HG03439 (cell line): ENCODE results near the gene FAM120A.

Experiments
- ATAC-seq: cut with Tn5 transposase; IDR thresholded peaks from one replicate; pipeline ENCODE4 v1.9.1; 2021; ENCODE audit warnings: mild to moderate bottlenecking, moderate library complexity; ENCODE audit not compliant: unreplicated experiment

The FAM120A gene

DNA sequence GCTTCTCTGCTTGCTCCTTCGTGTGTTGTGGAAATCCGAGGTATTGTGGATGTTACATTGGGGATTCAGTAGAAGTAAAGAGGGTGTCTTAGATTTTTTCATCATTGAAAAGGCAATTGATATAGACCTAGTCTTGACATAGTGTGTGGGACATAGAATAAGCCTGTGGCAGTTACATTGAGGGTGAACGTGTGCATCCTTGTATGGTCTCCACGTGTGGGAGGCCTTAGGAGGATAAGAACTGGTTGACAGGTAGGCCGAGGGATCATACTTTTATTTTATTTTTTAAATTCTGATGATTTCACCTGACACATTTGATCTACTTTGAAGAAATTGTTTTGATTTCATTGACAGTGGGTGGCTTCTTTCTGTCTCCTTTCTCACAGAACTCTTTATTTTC lies 18.9 kb downstream of the FAM120A start:
- ATAC-seq = no peak

DNA sequence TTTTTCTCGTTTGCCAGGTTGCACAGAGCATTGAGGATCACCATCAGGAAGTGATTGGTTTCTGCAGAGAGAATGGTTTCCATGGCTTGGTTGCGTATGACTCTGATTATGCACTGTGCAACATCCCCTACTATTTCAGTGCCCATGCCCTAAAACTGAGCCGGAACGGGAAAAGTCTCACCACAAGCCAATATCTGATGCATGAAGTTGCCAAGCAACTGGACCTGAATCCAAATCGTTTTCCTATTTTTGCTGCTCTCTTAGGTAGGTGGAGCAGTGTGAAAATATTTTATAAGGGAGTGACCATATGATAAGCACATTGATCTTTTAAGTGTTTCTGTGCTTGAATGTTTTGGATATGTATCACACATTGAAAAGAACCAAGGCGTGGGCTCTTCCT lies 19.6 kb downstream of the FAM120A start:
- no peak for ATAC-seq

DNA sequence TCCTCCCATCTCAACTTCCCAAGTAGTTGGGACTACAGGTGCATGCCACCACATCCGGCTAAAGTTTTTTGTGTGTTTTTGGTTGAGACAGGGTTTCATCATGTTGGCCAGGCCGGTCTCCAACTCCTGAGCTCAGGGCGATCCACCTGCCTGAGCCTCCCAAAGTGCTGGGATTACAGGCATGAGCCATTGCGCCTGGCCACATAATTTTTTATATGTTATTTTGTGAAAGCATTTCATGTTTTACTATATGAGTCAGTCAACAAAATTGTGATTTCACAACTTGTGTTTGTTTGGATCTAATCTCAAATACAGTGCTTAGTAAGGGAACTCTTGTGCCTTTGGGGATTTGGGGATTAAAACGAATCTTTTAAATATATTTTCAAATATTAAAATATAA lies 21.9 kb downstream of the FAM120A start:
- no peak for ATAC-seq

DNA sequence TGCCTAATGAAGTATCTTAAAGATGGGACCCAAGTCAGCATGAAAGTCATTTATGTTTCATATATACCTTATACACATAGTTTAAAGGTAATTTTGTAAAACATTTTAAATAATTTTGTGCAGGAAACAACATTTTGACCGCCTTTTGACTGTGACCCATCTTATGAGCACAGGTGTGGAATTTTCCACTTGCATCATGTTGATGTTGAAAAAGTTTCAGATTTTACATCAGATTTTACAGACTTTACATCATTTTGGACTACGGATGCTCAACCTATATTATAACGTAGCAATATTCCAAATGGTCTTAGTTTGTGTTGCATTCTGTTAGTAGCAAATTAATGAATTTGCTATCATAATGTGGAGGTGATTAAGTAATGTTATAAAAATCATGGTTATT lies 23.6 kb downstream of the FAM120A start:
- no peak for ATAC-seq

DNA sequence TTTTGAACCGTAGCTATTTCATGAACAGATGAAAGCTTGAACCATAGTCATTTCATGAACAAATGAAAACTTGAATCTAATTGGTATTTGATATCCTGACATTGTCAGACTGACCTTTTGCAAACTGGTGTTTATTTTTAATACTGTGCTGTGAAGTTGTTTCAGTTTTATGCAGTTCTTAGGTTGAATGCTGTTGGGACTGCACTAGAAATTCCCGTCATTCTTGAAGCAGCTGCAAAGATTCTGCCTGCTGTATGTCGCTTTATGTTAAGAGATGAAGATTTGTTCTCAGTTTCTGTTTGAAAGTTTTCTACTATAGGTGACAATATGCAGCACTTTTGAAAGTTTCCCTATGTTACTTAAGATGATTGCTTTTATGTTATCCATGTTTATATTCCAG lies 24.4 kb downstream of the FAM120A start:
- ATAC-seq = no peak

DNA sequence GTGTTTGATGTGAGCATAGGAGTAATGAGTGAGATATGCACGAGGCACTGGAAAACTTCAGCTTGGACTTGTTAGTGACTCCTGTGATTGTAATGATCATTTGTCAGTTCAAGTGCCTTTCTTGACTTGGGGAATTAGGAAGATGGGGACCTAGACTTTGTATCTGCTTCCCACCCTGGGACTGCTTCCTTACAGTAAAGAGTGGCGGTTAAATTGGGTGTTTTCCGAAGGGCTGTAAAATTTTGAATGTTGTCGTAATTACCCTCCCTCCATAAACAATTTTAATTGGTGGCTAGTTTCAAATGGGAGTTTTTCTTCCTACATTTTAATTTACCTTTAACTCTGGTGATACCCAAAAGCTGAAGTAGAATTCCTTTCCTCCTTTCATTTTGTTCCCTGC lies 25.4 kb downstream of the FAM120A start:
- ATAC-seq = no peak

DNA sequence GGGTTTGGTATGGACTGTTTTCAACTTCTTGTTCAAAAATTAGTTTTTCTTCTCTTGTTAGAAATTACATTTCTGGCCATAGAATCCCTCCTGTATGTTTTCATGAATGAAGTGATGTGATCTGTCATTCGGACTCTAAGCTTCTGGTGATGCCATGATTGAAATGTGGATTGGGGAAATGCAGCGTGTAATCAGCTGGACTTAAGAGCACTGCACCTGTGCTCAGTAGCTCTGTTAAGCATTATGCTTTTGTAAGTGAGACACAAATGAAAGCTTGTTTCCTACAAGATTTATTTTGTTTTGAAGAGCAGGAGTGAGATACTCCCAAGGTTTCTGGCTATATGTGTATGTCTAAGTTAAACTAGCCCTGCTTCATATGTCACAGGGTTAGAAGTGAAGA lies 25.9 kb downstream of the FAM120A start:
- ATAC-seq = no peak

DNA sequence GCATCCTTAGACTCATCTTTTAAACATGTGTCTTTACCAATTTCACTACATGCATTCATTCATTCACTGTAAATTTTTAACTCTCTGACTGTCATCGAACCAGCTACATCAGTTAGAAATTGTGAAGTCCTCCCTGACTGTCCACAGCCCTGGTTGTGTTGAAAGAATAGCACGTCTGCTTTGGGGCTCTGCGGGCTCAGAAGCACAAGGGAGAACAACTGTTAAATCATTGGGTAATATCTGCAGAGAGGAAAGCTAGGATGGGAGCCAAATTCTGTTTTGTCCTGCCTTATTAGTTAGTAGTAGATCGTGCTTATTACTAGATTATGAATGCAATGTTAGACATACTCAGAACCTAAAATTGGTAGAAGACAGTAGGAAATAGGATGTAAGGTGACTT lies 28.2 kb downstream of the FAM120A start:
- no peak for ATAC-seq

DNA sequence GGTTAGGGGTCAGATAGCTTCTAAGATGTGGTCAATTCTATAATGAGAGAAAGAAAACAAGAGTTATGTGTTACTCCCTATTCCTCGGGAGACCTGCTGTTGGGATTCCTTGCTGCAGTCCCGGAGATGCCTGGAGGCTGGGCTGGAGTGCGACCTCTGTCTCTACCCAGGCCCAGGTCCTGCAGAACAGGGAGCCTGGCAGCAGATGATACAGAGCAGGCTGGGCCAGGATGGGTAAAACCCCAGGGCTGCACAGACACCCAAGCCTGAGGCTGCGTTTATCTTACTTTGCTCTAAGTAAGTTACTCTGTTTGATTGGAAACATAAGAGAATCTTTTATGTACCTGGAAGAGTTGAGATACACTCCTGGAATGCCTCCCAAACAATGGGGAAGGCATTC lies 28.8 kb downstream of the FAM120A start:
- no peak for ATAC-seq

DNA sequence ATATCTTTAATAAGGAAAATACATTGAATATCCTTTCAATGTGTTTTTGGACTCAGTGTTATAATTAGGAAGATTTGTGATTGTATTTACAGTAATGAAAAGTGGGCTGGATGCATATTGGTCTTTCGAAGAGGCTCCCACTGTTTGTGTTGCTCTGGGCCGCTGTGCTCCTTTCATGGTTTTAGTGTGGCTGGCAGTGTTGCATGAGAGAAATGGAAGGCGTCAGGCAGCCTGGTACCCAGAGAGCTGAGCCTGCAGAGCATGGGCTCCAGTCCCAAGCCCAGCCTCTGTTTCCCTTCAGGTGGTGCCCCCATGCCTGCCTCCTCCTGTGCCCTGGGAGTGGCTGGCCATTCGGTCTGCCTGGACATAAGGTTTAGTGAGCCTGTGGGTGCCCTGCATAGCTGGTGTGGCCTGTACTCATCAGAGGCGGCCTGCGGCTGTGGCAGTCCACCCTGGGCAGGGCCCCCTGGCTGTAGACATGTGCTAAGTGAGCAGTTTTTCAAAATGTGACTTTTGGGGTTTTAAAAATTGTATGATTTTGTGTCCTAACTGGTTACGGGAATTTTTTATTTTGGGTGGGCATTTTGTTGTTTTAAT lies 29.3 kb downstream of the FAM120A start:
- ATAC-seq = no peak

DNA sequence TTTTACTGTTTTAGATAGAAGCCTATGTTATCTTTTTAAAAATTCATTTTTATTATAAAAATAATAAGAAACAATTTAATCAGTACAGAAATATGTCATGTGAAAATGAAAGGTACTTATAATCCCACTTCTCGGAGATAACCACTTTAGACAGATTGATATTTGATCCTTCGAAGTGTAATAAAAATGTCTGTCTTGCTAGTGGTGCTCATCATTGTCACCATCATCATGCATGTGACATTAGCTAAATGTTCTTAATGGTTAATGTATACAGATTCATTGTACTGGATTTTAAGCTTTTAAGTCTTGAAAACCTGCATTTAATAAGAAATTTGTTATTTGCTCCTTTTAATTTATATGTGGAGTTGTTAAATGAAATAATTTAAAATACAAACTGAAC lies 32.0 kb downstream of the FAM120A start:
- ATAC-seq = no peak

DNA sequence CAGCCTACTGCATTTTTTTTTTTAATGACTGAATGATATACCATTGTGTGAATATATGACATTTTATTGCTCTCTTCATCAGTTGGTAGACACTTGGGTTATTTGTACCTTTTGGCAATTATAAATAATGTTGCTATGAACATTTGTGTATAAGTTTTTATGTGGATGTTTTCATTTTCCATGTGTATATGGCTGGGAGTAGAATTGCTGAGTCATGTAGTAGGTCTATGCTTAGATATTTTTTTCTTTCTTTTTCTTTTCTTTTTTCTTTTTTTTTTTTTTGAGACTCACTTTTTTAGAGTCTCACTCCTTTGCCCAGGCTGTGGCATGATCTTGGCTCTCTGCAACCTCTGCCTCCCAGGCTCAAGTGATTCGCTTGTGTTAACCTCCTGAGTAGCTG lies 34.8 kb downstream of the FAM120A start:
- ATAC-seq = no peak

DNA sequence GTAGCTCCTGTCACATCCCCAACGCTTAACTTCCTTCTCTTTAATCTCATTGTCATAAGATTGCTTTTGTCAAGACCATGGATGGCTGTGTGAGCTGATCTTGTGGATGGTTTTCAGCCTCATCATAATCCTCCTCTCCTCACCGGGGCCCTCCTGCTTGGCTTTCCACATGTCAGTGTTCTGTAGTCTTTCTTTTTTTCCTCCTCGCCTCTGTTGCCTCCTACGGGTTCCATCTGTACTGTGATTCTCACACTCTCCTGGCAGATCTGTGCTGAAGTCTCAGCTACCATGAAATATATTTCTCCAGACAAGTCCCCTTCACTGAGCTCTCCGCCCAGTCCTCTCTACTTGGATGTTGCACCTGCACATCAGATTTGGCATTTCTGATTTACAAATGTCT lies 36.8 kb downstream of the FAM120A start:
- no peak for ATAC-seq

DNA sequence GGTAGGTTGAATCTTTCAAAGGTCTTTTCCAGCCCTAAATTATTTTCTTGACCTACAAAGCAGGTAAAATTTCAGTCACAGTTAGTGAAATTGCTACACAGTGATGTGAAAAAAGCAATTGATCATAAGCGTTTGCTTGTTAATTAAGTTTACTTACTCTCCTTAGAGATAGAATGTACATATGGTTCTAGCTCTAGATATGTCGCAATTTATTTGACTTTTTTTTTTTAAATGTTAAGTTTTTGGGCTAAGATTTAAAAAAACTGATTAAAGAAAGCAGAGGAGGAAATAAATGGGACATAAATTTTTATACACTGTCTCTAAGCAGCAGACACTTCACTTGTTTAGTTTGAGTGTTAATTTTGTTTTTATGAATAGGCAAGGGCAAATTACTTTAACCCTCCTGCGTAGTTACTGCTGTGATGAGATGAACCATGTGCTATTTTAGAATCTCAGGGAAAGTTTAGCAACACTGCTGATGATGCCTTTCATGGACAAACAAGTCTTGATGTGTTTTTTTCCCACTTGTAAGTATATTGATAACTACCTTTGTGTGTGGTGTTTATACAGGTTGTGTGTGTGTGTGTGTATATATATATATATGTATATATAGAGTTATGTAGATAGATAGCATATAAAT lies 40.2 kb downstream of the FAM120A start:
- no peak for ATAC-seq

DNA sequence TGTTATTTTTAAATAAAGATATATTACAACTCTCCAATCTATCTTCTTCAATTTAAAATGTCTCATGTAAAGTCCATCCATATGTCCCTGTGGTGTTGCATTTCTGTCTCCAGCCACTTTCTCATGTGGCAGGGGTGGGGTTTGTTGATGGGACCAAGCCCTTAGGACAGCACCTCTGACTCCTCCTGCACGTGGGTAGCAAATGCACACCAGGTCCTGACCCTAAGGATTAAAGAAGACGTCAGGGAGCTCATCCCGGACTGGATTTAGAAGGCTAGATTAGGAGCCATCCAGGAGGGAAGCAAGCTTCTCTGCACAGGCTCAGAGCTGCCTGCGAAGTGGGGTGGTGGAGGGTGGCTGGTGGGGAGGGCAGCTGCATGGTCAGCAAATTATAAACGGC lies 40.8 kb downstream of the FAM120A start:
- no peak for ATAC-seq

DNA sequence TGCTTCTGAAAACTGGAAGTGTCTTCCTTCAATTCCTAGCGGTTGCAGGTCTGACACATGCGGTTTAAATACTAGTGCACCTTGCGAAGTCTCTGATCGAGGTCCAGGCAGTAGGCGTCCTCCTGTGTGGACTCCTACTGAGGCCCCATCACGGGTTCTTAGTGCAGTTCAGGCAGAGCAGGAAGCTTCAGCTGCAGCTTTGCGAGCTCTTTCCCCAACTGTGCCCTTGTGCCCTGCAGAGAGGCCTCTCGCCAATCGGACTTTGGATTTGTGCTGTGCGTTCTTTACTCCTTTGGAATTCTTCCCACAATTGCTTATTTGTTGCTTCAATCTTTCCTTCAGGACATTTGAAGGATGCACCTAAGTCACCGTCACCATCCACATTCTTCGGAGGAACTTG lies 42.5 kb downstream of the FAM120A start:
- no peak for ATAC-seq

DNA sequence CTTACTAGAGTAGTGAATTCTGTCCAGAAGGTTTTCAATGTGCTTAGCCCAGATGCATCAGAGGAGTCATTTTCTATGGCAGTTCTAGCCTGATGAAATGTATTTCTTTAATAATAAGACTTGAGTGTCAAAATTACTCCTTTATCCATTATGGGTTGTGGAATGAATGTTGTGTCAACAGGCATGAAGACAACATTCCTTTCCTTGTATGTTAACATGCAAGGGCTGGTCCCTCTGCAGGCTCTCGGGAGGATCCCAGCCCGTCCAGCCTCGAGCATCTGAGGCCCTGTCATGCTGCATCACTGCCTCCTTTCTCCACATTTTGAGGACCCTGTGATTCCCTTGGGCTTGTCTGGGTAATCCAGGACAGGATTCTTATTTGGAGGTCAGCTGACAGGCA lies 44.8 kb downstream of the FAM120A start:
- ATAC-seq = no peak

DNA sequence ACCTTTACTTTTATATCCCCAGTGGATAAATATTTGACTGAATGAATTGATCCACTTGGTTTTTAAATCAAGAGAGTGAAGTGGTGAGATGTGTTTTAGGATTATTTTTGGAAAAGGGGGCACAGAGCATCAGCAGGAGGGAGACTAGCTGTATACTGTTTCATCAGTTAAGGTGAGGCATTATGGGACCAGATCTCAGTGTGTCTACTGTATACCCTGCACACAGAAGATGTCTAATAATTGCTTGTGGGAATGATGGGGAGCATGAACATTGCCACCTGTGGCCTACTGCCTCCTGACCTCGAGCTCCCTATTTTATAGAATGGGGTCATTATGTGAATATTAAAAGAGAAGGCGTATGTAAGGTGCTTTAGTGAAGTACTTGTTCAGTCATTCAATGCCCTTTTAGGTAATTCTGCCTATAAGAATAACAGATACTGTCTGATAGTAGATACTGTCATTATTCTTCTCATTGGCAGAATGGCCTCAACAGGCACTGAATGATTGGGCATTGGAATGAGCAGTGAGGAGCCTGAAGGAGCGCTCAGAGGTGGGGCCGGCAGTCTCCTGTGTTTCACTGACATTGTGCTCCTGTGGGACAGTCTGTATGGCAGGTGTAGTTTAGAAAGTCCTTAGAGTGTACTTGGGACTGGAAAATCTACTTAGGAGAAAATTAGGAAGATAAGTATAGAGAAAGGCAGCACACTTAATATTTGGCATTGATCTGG lies 49.2 kb downstream of the FAM120A start:
- no peak for ATAC-seq

DNA sequence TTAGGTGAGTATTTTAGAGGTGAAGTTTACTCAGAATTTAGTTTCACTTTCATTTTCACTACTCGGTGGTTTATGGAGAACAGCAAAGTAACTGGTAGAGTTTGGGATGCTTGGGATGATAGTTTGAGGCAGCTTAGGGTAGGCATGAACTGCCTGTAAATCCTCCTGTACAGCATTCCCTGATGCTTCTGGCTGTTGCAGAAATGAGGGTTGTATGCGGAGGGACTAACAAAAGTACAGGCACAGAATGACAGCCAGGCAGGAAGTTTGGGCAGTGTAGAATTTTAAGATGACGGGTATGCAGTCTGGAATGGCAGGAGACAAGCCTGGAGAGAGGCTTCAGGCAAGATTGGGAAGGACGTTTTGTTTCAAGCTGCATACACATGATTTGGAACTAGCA lies 49.9 kb downstream of the FAM120A start:
- no peak for ATAC-seq

DNA sequence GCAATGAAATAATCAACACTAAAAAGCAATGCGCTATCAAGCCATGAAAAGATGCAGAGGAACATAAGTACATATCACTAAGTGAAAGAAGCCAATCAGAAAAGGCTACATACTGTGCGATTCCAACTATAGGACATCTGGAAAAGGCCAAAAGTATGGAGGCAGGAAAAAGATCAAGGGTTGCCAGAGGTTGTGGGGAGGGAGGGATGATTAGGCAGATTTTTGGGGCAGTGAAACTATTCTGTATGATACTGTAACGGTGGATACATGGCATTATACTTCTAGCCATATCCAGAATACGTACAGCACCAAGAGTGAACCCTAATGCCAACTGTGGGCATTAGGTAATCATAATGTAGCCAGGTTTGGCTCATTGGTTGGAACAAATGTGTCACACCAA lies 51.9 kb downstream of the FAM120A start:
- ATAC-seq = no peak

DNA sequence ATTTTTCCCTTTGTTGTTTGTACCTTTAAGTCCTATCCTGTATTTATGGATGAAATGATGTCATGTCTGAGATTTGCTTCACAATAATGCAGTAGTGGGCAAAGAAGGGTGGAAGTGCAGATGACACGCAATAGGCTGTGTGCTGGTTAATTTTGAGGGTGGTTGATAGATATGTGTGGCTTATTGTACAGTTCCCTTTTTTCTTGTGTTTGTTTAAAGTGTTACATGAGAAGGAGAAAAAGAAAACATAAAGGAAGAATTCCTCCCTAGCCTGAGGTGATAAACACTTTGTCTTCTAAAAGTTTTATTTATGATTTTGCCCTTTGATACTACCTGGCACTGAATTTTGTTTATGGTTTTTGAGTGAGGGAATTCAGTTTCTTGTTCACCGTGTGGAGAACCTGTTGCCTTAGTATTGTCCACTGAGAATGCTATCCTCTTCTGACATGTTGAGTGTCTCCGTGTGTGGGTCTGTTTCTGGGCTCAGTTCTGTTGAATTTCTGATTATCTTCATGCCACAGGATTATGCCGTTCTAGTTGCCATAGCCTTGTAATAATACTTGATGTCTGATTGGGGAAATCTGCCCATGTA lies 54.2 kb downstream of the FAM120A start:
- no peak for ATAC-seq

DNA sequence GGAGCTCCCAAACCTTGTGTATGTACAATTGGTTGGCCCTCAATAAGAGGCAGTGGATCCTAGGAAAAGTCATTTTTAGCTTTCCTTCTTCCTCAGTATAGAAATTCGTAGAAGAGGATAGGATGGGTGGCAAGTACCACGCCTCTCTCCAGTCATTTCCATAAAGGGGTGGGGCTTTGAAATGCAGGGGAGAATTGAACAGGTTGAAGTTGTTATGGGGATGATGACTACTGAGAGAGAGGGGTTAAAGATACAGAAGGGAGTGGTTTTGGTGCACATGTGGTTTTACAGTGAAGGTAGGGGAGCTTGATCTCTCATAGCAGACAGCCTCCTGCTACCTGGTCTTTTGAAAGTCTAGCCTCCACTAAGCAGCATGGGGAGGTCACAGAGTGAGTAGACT lies 56.3 kb downstream of the FAM120A start:
- no peak for ATAC-seq
